Transverse colon (tissue), 4 donors: ENCODE data around the gene MRS2. TPM values are rescaled to one million over a fixed set of nuclear protein-coding genes. Genes with fewer than 3 reads are reported as not detected.

ENCODE experiments used
- DNase-seq: peaks from one replicate; pipeline ENCODE4 v3.0.0-alpha.2; 2019
- H3K27ac ChIP-seq, 4 donors: fragments of 200-600 bp; sonication (generic); 2 replicates each; pipeline ENCODE4 v1.5.1; 2016 to 2018; ENCODE audit warnings: inconsistent platforms in 4 of 4
- H3K27me3 ChIP-seq: fragments of 200-600 bp; sonication (generic); 2 replicates; pipeline ENCODE4 v1.5.1; 2017; ENCODE audit warnings: inconsistent platforms
- H3K36me3 ChIP-seq, 4 donors: fragments of 200-600 bp; sonication (generic); 2 replicates each; pipeline ENCODE4 v1.5.1; 2017 to 2019; ENCODE audit warnings: inconsistent platforms in 4 of 4
- H3K4me1 ChIP-seq, 4 donors: fragments of 200-600 bp; sonication (generic); 2 replicates each; pipeline ENCODE4 v1.5.1; 2017 to 2020; ENCODE audit warnings: inconsistent platforms in 4 of 4
- H3K4me3 ChIP-seq, 4 donors: fragments of 200-600 bp; sonication (generic); 1 replicate in 1 of 4; 2 replicates in 3 of 4; pipeline versions ENCODE4 v1.5.1 to v1.6.1; 2017 to 2019; ENCODE audit warnings: inconsistent platforms in 4 of 4
- H3K9me3 ChIP-seq, 2 donors: fragments of 200-600 bp; sonication (generic); 2 replicates each; pipeline ENCODE4 v1.5.1; 2017 to 2019; ENCODE audit warnings: inconsistent platforms in 2 of 2
- CTCF ChIP-seq, 5 experiments: fragments of 200-600 bp in 3 of 5; fragments of 450-650 bp in 2 of 5; sonication (generic) in 3 of 5; IDR thresholded peaks; 1 replicate in 2 of 5; 2 replicates in 3 of 5; pipeline ENCODE4 v1.5.1; 2016 to 2017; ENCODE audit warnings: antibody characterized with exemption in 5 of 5, inconsistent platforms in 3 of 5, mild to moderate bottlenecking in 2 of 5, moderate library complexity in 1 of 5
- EP300 ChIP-seq: sonication (generic); formaldehyde crosslinking; IDR thresholded peaks from one replicate; pipeline ENCODE4 v1.6.1; 2017; ENCODE audit warnings: antibody characterized with exemption, low read depth
- POLR2A ChIP-seq: fragments of 450-650 bp; IDR thresholded peaks from one replicate; pipeline ENCODE4 v1.6.1; 2016; ENCODE audit warnings: antibody characterized with exemption, mild to moderate bottlenecking, moderate library complexity
- POLR2AphosphoS5 ChIP-seq, 3 donors: sonication (generic); formaldehyde crosslinking; IDR thresholded peaks; one replicate each; pipeline ENCODE4 v1.6.1; 2016; ENCODE audit warnings: antibody characterized with exemption in 3 of 3
- WGBS, 2 donors: methylation state at CpG; one replicate each; pipeline ENCODE4 v1.1.5; 2018; ENCODE audit warnings: low coverage in 1 of 2; 5-methylcytosine and 5-hydroxymethylcytosine counted together
- in situ Hi-C, 4 donors: fragments of 200-750 bp; cut with MboI; loops; one replicate each; pipeline versions ENCODE4 v1.15.0 to v1.15.1; 2017; ENCODE audit warnings: low sequenced_read_pairs in 3 of 4, low pct_ligation_motif_present in 1 of 4, low pct_unique_long_range_greater_than_20kb in 1 of 4
- intact Hi-C: fragments of 100-400 bp; cut with DNase I; formaldehyde crosslinking; loops from one replicate; pipeline ENCODE4 v1.15.1; 2023; ENCODE audit warnings: low total_unique reads
- total RNA-seq, 4 donors: library from RNA; depleted of rRNA; stranded (reverse); fragments of >200 nt; gene quantifications; one replicate each; pipeline ENCODE4 v1.1.0, GENCODE V29; 2016

Gene MRS2
- total RNA-seq, 4 donors from 2014 or later: 18.7 to 45.3 (median 33.5) TPM

GRCh38 chr6:24454452-24454851 is 51.7 kb downstream of the MRS2 start:
- Histone ChIP-seq H3K36me3 (no peaks in the 10 kb centered on the region), H3K9me3 (no peaks in the 10 kb centered on the region), H3K27ac (no peak overlapping the region), H3K4me1 (no peaks in the 10 kb centered on the region), H3K4me3 (no peak overlapping the region), H3K27me3 (no peaks in the 10 kb centered on the region)
- DNase-seq: no peak
- WGBS, 2 donors: 80 to 91% methylated on average over 1 to 5 of the region's 5 CpGs
- in situ Hi-C loops: no loop called here
- intact Hi-C loops: no loop called here
- TF ChIP-seq CTCF (IDR thresholded peaks at IDR 0.05) (no peak), EP300 (no peak), POLR2AphosphoS5 (IDR thresholded peaks at IDR 0.05) (no peak), POLR2A (no peak)

- H3K9me3 ChIP-seq: no peaks in the 10 kb centered on the region
- no peak overlapping the region for H3K27ac ChIP-seq
- H3K36me3 ChIP-seq: no peaks in the 10 kb centered on the region
- no peaks in the 10 kb centered on the region for H3K27me3 ChIP-seq
- intact Hi-C loops: no loop called here
- no peaks in the 10 kb centered on the region for H3K4me1 ChIP-seq
- in situ Hi-C loops: no loop called here
- no peak for TF ChIP-seq POLR2A
- TF ChIP-seq POLR2AphosphoS5 (IDR thresholded peaks at IDR 0.05): no peak
- no peak for TF ChIP-seq EP300
- TF ChIP-seq CTCF (IDR thresholded peaks at IDR 0.05): no peak
- WGBS, 2 donors: 80 to 92% methylated on average over 1 to 4 of the region's 4 CpGs
- no peak for DNase-seq
- no peak overlapping the region for H3K4me3 ChIP-seq
Observed at GRCh38 chr6:24455061-24455460, 52.3 kb downstream of the MRS2 start.

- Histone ChIP-seq H3K27ac (no peak overlapping the region), H3K36me3 (no peaks in the 10 kb centered on the region), H3K9me3 (no peaks in the 10 kb centered on the region), H3K27me3 (no peaks in the 10 kb centered on the region), H3K4me1 (no peaks in the 10 kb centered on the region), H3K4me3 (no peak overlapping the region)
- no peak for TF ChIP-seq POLR2AphosphoS5 (IDR thresholded peaks at IDR 0.05)
- no peak for TF ChIP-seq POLR2A
- no peak for TF ChIP-seq EP300
- no peak for TF ChIP-seq CTCF (IDR thresholded peaks at IDR 0.05)
- no peak for DNase-seq
- in situ Hi-C loops (no loop called here), intact Hi-C loops (no loop called here)
- 69 to 81% methylated on average over 2 to 4 of the region's 4 CpGs for WGBS, 2 donors
Observed at GRCh38 chr6:24458134-24458533, 55.4 kb downstream of the MRS2 start.

- intact Hi-C loops (no loop called here), in situ Hi-C loops (no loop called here)
- H3K4me1 ChIP-seq: no peaks in the 10 kb centered on the region
- no peak overlapping the region for H3K27ac ChIP-seq
- no peaks in the 10 kb centered on the region for H3K9me3 ChIP-seq
- no peak for DNase-seq
- TF ChIP-seq POLR2A: no peak
- no peak for TF ChIP-seq EP300
- TF ChIP-seq POLR2AphosphoS5 (IDR thresholded peaks at IDR 0.05): no peak
- no peak for TF ChIP-seq CTCF (IDR thresholded peaks at IDR 0.05)
- no peak overlapping the region for H3K4me3 ChIP-seq
- no peaks in the 10 kb centered on the region for H3K27me3 ChIP-seq
- 85 to 100% methylated on average over 1 to 2 of the region's 2 CpGs for WGBS, 2 donors
- no peaks in the 10 kb centered on the region for H3K36me3 ChIP-seq
Observed at GRCh38 chr6:24458941-24459340, 56.2 kb downstream of the MRS2 start.
